ENCODE measurements around the gene CDC25A. TPM values are rescaled to one million over a fixed set of nuclear protein-coding genes. Genes with fewer than 3 reads are reported as not detected.

Gene CDC25A
- total and polyA plus RNA-seq, 8 donors: 2.8 to 8.9 (median 6.7) TPM

GRCh38 chr3:48130321-48130904 is 57.8 kb downstream of the CDC25A start:
- H3K27me3 ChIP-seq: no peaks in the 10 kb centered on the region
- ATAC-seq (peak; percentile 91), DNase-seq (peak in 3 of 4 donors; percentile 79 to 95 (median 87))
- no peaks in the 10 kb centered on the region for H3K36me3 ChIP-seq
- intact Hi-C loops (cut with DNase I): no loop called here
- no peak overlapping the region for H3K4me3 ChIP-seq
- peak overlapping the region; percentile 64 to 88 for H3K27ac ChIP-seq
- TF ChIP-seq, protein P1, sequence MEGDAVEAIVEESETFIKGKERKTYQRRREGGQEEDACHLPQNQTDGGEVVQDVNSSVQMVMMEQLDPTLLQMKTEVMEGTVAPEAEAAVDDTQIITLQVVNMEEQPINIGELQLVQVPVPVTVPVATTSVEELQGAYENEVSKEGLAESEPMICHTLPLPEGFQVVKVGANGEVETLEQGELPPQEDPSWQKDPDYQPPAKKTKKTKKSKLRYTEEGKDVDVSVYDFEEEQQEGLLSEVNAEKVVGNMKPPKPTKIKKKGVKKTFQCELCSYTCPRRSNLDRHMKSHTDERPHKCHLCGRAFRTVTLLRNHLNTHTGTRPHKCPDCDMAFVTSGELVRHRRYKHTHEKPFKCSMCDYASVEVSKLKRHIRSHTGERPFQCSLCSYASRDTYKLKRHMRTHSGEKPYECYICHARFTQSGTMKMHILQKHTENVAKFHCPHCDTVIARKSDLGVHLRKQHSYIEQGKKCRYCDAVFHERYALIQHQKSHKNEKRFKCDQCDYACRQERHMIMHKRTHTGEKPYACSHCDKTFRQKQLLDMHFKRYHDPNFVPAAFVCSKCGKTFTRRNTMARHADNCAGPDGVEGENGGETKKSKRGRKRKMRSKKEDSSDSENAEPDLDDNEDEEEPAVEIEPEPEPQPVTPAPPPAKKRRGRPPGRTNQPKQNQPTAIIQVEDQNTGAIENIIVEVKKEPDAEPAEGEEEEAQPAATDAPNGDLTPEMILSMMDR (IDR thresholded peaks at IDR 0.05): no peak
- no peaks in the 10 kb centered on the region for H3K9me3 ChIP-seq
- peaks cover 0 to 14% of the 10 kb centered on the region in 2 donors for H3K4me1 ChIP-seq

DNA sequence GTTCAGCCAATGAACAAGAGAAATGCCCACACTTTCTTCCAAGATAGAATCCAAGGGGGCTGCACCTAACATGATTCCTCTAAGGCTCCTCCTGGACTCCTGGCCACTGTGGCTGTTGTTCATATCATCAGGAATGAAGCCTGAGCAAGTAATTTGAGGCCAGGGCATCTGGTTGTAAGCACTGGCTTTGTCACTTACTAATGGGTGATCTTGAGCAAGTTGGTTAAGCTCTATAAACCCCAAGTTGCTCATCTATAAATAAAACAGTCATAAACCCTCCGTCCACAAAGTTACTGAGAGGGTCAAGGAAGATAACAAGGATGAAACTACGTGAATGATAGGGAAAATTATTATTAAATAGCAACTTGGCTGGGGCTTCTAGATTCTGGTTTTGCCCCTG is 58.3 kb downstream of the CDC25A start:
- Histone ChIP-seq H3K27ac (peak overlapping the region; percentile 64 to 88), H3K9me3 (no peaks in the 10 kb centered on the region), H3K36me3 (no peaks in the 10 kb centered on the region), H3K4me1 (peaks cover 0 to 14% of the 10 kb centered on the region in 2 donors), H3K27me3 (no peaks in the 10 kb centered on the region), H3K4me3 (no peak overlapping the region)
- ATAC-seq: no peak
- no peak for DNase-seq
- intact Hi-C loops (cut with DNase I): no loop called here
- TF ChIP-seq, protein P1 (IDR thresholded peaks at IDR 0.05): no peak

GRCh38 chr3:48128774-48129173 is 59.4 kb downstream of the CDC25A start:
- Histone ChIP-seq H3K27me3 (no peaks in the 10 kb centered on the region), H3K4me1 (peaks cover 0 to 14% of the 10 kb centered on the region in 2 donors), H3K27ac (no peak overlapping the region), H3K36me3 (no peaks in the 10 kb centered on the region), H3K4me3 (no peak overlapping the region), H3K9me3 (no peaks in the 10 kb centered on the region)
- no peak for DNase-seq
- intact Hi-C loops (cut with DNase I): no loop called here
- ATAC-seq: no peak
- TF ChIP-seq, protein P1 (IDR thresholded peaks at IDR 0.05): no peak

GRCh38 chr3:48125886-48126622 is 62.2 kb downstream of the CDC25A start:
- Histone ChIP-seq H3K27ac (no peak overlapping the region), H3K4me1 (peaks cover 0 to 9% of the 10 kb centered on the region in 2 donors), H3K9me3 (no peaks in the 10 kb centered on the region), H3K4me3 (no peak overlapping the region), H3K36me3 (no peaks in the 10 kb centered on the region), H3K27me3 (no peaks in the 10 kb centered on the region)
- ATAC-seq (no peak), DNase-seq (no peak)
- TF ChIP-seq, protein P1 (IDR thresholded peaks at IDR 0.05): no peak
- intact Hi-C loops (cut with DNase I): no loop called here

GRCh38 chr3:48125013-48125705 is 63.1 kb downstream of the CDC25A start:
- intact Hi-C loops (cut with DNase I): no loop called here
- ATAC-seq: peak; percentile 59
- no peak overlapping the region for H3K27ac ChIP-seq
- peaks cover 0 to 4% of the 10 kb centered on the region in 2 donors for H3K4me1 ChIP-seq
- TF ChIP-seq, protein P1 (IDR thresholded peaks at IDR 0.05): no peak
- no peak for DNase-seq
- no peak overlapping the region for H3K4me3 ChIP-seq
- H3K9me3 ChIP-seq: no peaks in the 10 kb centered on the region
- H3K36me3 ChIP-seq: no peaks in the 10 kb centered on the region
- no peaks in the 10 kb centered on the region for H3K27me3 ChIP-seq

Measured in left lung (tissue), 10 donors.